GM21515 (cell line): ENCODE data around the gene EPB41L5.
"Not testable (repeated sequence)": the region's sequence is repeated elsewhere in the genome, so short reads cannot be mapped to it uniquely, and the experiment has no call there.

Source experiments
- ATAC-seq: cut with Tn5 transposase; IDR thresholded peaks from one replicate; pipeline ENCODE4 v1.9.1; 2021; ENCODE audit not compliant: unreplicated experiment

Gene EPB41L5

DNA sequence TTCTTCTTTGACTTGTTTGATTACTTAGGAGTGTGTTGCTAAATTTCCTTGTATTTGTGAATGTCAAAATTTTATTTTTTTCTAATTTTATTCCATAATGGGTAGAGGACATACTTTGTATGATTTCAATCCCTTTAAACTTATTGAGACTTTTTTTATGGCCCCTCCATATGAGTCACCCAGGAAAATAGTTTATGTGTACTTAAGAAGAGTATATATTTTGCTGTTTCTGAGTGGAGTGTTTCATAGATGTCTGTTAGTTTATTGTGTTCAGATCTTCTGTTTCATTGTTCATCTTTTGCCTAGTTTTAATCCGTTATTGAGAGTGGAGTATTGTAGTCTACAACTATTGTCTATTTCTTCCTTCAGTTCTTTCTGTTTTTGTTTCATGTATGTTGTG lies 81.9 kb downstream of the EPB41L5 start:
- no peak for ATAC-seq

DNA sequence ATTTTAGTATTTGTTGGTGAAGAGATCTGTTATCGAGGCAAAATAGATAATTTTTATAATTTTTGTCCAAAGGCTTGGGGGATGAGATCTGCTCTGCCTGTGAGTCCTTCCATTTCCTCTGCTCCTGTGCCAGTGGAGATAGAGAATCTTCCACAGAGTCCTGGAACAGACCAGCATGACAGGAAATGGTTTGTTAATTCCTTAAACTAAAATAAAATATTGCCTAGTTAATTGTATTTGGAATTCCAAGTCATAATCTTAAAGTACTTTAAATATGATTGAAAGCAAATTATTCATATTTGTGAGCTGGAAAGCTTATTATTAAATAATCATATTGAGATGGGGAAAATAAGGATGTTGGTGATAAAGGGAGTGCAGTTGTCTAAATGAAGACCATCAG lies 87.8 kb downstream of the EPB41L5 start:
- no peak for ATAC-seq

DNA sequence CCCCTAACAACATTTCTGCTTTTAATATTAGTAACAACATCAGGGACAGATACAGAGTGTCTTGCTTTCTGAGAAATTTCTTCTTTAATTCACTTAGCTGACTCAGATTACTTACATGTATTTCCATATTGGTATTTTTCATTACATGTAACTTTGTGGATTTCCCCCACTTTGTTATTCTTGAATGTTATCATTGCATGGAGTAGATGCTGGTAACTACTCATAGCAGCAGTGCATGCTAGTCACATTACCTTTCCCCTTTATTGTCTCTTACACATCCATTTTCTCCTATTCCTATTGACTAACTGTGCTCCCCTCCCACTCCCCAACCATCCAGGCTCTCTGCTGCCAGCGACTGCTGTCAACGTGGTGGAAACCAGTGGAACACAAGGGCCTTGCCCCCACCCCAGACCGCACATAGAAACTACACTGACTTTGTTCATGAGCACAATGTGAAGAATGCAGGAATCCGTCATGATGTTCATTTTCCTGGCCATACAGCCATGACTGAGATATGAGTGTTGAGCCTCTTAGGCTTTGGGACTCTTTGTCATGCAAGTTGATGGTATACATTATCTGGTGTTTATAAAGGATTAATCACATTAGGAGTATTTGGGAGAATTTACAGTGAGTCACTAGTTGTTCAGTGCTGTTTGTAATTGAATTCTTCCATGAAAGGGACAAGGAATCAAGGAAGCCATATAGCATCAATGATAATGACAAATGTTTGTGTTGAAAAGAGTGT lies 91.0 kb downstream of the EPB41L5 start:
- no peak for ATAC-seq

DNA sequence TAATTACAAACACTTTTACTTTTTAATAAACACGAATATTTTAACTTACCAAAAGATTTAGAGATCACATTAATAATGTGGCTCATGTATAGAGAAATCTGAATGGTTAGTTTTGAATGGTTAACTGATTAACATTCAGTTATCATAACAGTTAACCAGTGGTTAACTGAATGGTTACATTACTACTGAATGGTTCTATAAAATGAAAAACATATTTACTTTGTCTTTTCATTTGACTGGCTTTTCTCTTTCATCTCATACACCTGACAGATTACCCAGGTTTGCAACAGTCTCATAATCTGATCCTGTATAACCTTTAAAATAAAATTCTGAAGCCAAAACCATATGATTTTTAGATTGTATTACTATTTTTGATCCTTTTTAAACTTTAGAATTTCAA lies 91.9 kb downstream of the EPB41L5 start:
- ATAC-seq, result no peak

DNA sequence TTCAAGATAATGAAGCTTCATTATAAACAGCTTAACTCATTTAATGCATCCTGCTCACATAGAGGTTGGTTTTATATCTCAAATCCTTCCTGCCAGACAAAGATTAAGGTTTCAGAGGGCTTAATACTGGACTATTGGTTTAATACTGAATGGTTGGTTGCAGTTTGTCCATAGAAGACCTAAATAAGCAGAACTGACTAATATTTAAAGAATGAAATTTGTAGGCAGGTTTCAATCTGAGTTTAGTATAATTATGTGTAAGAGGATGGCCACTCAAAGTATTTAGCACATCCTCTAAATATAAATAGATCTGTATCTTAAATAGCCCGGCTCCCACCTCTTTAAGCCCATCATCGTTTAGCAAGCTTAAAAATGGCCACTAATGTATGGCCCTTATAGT lies 92.5 kb downstream of the EPB41L5 start:
- ATAC-seq, result no peak

DNA sequence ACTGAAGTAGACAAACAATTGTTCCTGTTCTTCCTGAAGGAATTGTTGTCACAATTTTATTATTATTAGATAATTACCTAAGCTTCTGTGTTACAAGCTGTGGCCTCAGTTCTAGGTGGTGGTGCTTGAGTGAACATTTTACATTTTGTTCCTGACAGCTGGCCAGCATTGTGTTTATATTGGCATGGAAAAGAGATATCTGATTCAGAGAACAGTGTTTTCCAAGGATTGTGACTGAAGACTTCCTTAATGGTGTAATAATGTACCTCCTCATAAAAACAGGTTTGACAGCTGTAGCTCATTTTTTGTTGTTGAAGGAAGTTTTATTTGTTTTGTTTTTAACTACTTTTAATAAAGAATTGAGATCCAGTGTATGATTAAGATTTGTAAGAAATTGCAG lies 95.2 kb downstream of the EPB41L5 start:
- no peak for ATAC-seq

DNA sequence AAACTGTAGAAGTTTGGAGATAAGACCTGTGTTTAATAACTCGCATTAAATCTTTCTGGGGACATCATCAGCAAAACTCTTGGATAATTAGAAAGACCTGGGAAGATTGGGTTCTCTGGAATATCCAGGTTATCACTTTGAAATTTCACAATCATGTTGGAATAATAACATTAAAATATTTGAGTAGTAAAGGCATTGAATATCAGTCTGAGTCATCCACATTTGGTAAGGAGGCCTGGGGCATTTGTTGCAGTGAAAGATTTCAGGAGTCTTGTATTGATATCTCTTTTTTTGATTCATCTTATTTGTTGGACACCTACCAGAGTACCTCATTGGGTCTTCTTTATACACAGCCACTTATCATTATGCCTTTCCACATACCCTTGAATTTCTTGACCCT lies 95.9 kb downstream of the EPB41L5 start:
- no peak for ATAC-seq

DNA sequence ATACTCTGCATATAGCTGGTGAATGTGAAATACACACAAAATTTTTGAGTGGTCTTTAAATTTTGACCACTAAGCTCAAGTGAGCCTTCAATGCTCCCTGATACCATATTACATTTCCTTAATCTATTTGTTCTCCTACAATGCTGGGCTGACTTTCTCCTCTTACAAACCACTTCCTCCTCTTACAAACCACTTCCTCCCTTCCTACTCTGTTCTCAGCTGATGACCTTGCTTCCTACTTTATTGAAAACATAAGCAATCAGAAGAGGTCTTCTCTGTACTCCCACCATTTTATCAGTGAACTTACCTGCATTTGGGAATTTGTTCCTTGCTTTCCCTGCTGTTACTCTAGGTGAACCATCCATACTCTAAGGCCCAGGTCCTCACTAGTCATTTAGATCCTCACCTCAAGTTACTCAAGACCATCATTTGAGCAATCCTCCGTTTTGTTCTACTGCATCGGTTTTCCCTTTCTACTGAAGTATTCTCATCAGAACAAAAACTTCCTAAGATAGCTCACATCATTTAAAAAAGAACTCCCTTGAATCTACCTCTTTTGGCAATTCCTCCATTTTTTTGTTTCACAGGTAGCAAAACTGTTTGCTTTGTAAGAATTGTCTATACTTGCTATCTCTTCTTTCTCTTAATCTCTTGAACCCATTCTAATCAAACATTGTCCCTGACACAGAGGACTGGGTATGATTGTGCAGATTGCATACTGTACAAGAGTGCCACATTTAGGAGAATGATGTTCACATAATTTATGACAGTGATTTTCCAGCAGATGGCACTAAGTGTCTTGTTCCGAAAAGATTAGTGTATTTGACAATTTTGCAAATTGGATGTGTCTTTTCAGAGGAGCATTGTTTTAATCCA lies 96.5 kb downstream of the EPB41L5 start:
- ATAC-seq, result no peak

DNA sequence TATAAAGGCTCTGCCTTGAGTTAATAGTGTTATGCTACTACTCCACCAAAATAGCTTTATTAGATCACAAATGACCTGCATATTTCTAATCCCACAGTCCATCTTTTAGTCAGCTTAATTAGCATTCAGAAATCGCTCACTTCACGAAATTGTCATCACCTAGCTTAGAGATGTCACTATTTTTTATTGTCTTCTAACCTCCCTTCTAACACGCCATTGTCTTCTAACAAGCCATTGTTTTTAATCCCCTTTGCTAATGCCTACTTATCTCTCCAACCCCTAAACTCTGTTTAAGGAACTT lies 97.1 kb downstream of the EPB41L5 start:
- no peak for ATAC-seq

DNA sequence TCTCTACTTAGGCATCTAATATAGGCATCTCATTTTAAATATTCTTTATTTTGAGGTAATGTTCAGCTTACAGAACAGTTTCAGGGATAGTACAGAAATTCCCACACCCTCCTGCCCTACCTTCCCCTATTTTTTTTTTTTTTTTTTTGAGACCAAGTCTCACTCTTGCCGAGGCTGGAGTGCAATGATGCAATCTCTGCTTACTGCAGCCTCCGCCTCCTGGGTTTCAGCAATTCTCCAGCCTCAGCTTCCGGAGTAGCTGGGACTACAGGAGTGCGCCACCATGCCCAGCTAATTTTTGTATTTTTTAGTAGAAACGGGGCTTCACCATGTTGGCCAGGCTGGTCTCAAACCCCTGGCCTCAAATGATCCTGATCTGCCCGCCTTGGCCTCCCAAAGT lies 97.6 kb downstream of the EPB41L5 start:
- no peak for ATAC-seq

DNA sequence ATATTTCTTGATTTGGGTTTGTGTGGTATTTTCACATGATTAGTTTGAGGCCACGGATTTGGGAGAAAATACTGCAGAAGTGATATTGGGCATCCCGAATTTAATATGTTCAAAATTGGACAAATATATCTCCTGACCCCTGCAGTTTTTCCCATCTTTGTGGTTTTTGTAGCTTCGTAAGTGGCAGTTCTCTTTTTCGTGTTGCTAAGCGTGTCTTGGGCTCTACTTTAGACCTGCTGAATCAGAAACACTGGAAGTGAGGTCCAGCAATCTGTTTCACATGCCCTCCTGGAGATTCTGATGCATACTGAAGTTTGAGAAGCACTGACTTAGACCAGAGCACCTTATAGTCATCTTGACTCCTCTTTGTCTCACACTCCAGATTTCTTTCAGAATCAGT lies 98.3 kb downstream of the EPB41L5 start:
- no peak for ATAC-seq

DNA sequence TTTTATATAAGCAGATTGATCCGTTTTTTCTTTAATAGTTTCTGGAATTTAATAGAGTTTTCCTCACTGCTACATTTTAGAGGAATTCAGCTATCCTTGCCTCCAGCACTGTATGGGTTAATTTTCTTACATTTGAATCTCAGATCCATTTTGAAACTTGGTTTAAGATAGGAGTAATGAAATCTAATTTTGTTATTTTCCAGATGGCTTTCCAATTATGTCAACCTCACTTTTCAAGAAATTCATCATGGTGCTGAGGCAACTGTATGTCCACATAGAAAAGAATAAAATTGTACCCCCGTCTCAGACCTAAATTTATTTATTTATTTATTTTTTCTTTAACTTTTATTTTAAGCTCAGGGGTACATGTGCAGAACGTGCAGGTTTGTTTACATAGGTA lies 105.1 kb downstream of the EPB41L5 start:
- ATAC-seq, result no peak

DNA sequence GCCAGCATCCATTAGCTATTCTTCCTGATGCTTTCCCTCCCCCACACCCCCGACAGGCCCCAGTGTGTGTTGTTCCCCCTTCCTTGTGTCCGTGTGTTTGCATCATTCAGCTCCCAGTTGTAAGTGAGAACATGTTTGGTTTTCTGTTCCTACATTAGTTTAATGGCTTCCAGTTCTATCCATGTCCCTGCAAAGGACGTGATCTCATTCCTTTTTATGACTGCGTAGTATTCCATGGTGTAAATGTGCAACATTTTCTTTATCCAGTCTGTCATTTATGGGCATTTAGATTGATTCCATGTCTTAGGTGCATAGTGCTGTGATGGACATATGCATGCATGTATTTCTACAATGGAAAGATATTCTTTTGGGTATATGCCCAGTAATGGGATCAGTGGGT lies 105.6 kb downstream of the EPB41L5 start:
- no peak for ATAC-seq

DNA sequence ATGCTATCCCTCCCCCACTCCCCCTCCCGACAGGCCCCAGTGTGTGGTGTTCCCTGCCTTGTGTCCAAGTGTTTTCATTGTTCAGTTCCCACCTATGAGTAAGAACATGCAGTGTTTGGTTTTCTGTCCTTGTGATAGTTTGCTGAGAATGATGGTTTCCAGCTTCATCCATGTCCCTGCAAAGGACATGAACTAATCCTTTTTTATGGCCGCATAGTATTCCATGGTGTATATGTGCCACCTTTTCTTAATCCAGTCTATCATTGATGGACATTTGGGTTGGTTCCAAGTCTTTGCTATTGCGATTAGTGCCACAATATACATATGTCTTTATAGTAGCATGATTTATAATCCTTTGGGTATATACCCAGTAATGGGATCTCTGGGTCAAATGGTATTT lies 108.5 kb downstream of the EPB41L5 start:
- ATAC-seq, result not testable (repeated sequence)

DNA sequence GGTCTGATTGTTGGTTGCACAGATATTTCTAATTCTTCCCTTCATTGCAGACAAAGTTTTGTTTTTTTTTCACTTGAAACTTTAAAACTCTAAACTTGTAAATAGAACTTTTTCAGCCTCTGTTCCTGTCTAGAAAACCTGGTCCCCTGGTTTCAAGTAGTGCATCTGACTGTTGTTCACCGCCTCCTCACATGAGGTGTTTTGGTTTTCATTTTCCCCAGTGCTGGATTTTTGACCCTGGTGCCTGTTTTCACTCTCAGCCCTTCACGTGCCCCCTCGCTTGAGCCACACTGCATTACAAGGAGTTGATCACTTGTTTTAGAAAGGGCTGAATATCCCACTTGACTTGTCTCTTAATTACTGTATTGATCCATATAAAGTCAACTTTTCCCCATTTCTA lies 110.2 kb downstream of the EPB41L5 start:
- ATAC-seq, result no peak

DNA sequence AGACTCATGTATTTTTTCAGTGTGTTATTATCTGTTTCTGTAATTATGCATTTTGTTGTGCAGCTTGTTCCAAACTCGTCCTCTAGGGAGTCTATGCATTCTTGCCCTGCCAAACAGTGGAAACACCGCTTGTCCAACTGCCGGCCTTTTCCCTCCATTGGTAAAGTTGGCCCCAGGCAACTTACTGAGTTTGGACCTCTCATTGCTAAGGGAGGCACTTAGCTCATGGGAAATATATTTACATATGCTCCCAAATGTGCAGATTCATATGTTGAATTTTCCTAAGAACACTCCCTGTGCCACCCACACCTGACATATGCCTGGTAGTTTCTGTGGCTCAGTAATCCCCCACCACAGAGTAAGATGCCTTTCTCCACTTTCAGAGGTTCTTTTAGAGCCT lies 112.3 kb downstream of the EPB41L5 start:
- ATAC-seq, result no peak

DNA sequence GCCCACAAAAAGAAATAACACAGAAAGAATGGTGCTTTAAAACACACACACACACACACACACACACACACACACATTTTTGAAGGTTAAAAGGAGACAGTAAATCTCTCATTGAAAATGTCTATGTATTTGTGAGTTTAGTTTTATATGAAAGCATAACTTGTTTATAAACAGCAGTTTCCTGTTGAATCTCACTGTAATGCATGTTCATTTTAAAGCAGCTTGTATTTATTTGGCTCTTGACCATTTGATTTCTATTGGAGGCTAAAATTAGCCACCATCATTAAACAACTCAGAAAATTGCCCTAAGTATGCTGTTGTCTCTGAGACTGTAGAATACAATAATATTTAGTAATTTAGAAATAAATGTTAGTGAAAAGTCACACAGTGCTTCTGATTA lies 115.3 kb downstream of the EPB41L5 start:
- no peak for ATAC-seq

DNA sequence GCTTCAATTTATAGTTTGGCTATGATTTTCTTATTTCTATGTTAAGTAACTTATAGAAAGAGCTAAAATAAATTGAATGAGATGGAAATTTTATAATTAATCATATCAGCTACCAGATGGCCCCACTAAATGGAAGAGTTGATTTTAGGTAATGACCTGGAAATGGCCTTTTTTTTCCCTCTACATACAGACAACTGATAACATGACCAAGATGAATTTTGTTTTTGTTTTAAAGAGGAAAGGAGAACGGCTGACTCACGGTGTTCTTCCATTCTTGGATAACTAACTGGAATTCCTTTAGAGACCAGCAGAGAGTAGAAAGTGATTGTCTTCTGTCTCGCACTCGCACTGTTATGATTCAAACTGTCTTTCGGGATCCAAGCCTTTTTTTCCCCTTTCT lies 119.3 kb downstream of the EPB41L5 start:
- ATAC-seq, result no peak

DNA sequence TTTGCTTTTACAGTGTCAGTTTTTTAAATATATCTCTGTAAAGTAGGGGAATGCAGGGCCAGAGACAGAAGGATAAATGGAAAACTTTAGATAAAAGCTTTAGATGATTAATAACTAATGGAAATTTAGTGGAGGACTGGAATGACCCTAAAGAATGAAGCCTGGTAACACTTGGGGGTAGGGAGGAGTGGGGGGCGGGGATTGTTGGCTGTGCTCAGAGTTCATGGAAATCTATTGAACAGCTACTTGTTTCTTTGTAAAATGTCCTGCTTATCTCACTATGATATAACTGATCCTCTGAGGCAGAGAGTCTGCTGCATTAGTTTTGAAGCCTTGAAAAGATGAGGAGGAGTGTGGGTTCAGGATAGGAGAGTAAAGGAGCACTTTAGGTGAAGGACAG lies 119.8 kb downstream of the EPB41L5 start:
- ATAC-seq, result no peak

DNA sequence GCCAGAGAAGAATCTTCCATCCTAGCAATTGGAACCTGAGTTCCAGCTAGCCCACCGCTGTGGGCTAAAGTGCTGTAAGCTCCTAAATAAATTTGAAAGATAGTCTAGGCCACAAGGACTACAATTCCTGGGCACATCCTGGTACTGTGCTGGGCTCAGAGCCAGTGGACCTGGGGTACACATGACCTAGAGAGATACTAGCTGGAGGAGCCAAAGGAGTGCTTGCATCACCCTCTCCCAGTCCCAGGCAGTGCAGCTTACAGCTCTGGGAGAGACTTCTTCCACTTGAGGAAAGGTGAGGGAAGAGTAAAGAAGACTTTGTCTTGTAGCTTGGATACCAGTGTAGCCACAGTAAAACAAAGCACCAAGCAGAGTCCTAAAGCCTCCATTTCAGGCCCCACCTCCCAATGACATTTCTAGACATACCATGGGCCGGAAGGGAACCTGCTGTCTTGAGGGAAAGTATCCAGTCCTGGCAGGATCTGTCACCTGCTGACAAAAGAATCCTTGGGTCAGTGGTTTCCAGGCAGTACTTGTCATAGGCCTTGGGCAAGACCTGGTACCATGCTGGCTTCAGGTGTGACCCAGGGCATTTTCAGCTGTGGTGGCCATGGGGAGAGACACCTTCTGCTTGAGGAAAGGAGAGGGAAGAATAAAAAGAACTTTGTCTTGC lies 120.8 kb downstream of the EPB41L5 start:
- no peak for ATAC-seq

DNA sequence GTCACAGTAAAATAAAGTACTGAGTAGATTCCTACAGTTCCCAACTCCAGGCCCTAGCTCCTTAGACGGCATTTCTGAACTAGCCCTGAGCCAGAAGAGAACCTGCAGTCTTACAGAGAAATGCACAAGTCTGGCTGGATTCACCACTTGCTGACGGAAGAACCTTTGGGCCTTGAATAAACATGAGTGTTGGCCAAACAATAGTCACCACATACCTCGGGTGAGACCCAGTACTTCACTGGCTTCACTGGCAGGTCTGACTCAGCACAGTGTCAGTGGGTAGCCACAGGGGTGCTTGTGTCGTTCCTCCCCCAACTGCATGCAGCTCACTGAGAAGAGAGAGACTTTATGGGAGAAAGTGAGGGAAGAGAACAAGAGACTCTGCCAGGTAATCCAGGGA lies 121.4 kb downstream of the EPB41L5 start:
- ATAC-seq, result no peak

DNA sequence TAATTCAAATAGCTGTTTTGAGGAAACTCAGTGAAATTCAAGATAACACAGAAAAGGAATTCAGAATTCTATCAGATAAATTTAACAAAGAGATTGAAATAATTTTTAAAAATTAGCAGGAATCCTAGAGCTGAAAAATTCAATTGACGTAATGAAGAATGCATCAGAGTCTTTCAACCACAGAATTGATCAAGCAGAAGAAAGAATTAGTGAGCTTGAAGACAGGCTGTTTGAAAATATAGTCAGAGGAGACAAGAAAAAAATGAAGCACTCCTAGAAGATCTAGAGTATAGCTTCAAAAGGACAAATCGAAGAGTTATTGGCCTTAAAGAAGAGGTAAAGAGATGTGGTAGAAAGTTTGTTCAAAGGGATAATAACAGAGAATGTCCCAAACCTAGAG lies 122.1 kb downstream of the EPB41L5 start:
- not testable (repeated sequence) for ATAC-seq
